ENCODE data around the gene DDN. TPM values are rescaled to one million over a fixed set of nuclear protein-coding genes. Genes with fewer than 3 reads are reported as not detected.

Gene DDN
- total and polyA plus RNA-seq, 9 of the 15 experiments (the other 6 are each of a cell fraction or from before 2014, with no cell fraction given), result 0.03 to 3.6 (median 1.6) TPM

GRCh38 chr12:48954061-48954460, 45.1 kb downstream of the DDN start:
- in situ Hi-C loops (cut with MboI), result no loop called here
- CTCF ChIA-PET (ENCODE audit: low intra/inter-chr PET ratio), result no interaction called here
- no peak for ATAC-seq
- Histone ChIP-seq H2AFZ (ENCODE audit: low read depth, low read length) (no peak overlapping the region), H3K79me2 (ENCODE audit: control insufficient read depth, insufficient read depth, low read length) (peaks cover 66% of the 10 kb centered on the region), H4K20me1 (replicated peaks; ENCODE audit: control insufficient read depth, insufficient read depth, low read length) (peaks cover 6% of the 10 kb centered on the region; the same call in 1 of the 2 replicates), H3K27me3 (ENCODE audit: control insufficient read depth in 2 of 2, insufficient read depth in 2 of 2, low read length in 2 of 2) (no peaks in the 10 kb centered on the region), H3K36me3 (ENCODE audit: control insufficient read depth, insufficient read depth, low read length) (peaks cover 51% of the 10 kb centered on the region), H3K4me1 (replicated peaks in 1 of 2; ENCODE audit: control insufficient read depth in 2 of 2, insufficient read depth in 2 of 2, low read length in 2 of 2) (peaks cover 12 to 21% of the 10 kb centered on the region in 2 experiments; a peak in 4 of 5 replicates), H3K9ac (ENCODE audit: insufficient read depth in 1 of 2, low read depth in 2 of 2, low read length in 2 of 2) (no peak overlapping the region), H3K4me3 (no peak overlapping the region), H3K27ac (ENCODE audit: extremely low read depth, low read depth, low read length) (no peak overlapping the region), H3K9me1 (ENCODE audit: control insufficient read depth, insufficient read depth, low read length) (peaks cover 4% of the 10 kb centered on the region), H3K4me2 (ENCODE audit: insufficient read depth, low read length) (no peak overlapping the region), H3K9me3 (replicated peaks; ENCODE audit: control insufficient read depth, insufficient read depth, low read depth, low read length) (no peaks in the 10 kb centered on the region)
- no peak for FAIRE-seq
- BruUV-seq (replicated peaks), result no TSS peak
- TF ChIP-seq GTF2F1 (IDR thresholded peaks at IDR 0.05; ENCODE audit: low read depth, low read length) (no peak), BRF2 (IDR thresholded peaks at IDR 0.05; ENCODE audit: borderline replicate concordance, insufficient read depth, insufficient read length) (no peak), ADNP (tag; IDR thresholded peaks at IDR 0.05) (no peak), PHF20 (IDR thresholded peaks at IDR 0.05; ENCODE audit: partially characterized antibody) (no peak), SNRNP70 (optimal IDR thresholded peaks at IDR 0.05; ENCODE audit: low read depth, low read length) (no peak), SREBF2 (CRISPR knock-in tag; IDR thresholded peaks at IDR 0.05) (no peak), E2F6 (IDR thresholded peaks at IDR 0.05; ENCODE audit: borderline replicate concordance in 1 of 2, extremely low read depth in 1 of 2, insufficient read depth in 1 of 2, insufficient read length in 1 of 2, low read depth in 1 of 2, low read length in 1 of 2, poor library complexity in 1 of 2, severe bottlenecking in 1 of 2) (no peak)
- 88% methylated on average over 3 of the region's 3 CpGs for WGBS (ENCODE audit: insufficient coverage, low coverage, missing lambda C conversion rate)
- POLR2A ChIA-PET, result interaction anchor here (0.6 kb wide), 1 partner anchor 64 kb away, joined by 3 read pairs; no protein-coding TSS in a partner anchor
- DNase-seq (ENCODE audit: extremely low read depth in 1 of 4, low spot score in 3 of 4), result no peak
- intact Hi-C loops (cut with micrococcal nuclease), result no loop called here

All from K562 (cell line).